ENCODE measurements around the gene NRXN3. TPM values are rescaled to one million over a fixed set of nuclear protein-coding genes. Genes with fewer than 3 reads are reported as not detected.

The NRXN3 gene
- total RNA-seq, 1 donor from 2014 or later = 4.8 TPM

- DNase-seq (ENCODE audit: extremely low read depth, low read depth, low spot score) = no peak
Measured at GRCh38 chr14:78172428-78172827, 2.3 kb downstream of the NRXN3 start.

- DNase-seq (ENCODE audit: extremely low read depth, low read depth, low spot score) = no peak
Measured at GRCh38 chr14:78173346-78174035, 3.3 kb downstream of the NRXN3 start.

GRCh38 chr14:78175412-78175811 is 5.2 kb downstream of the NRXN3 start:
- no peak for DNase-seq (ENCODE audit: extremely low read depth, low read depth, low spot score)

GRCh38 chr14:78178071-78178470 is 7.9 kb downstream of the NRXN3 start:
- no peak for DNase-seq (ENCODE audit: extremely low read depth, low read depth, low spot score)

- DNase-seq (ENCODE audit: extremely low read depth, low read depth, low spot score) = no peak
Measured at GRCh38 chr14:78178971-78179370, 8.8 kb downstream of the NRXN3 start.

- no peak for DNase-seq (ENCODE audit: extremely low read depth, low read depth, low spot score)
Measured at GRCh38 chr14:78181270-78181669, 11.1 kb downstream of the NRXN3 start.

- no peak for DNase-seq (ENCODE audit: extremely low read depth, low read depth, low spot score)
Measured at GRCh38 chr14:78182722-78183121, 12.5 kb downstream of the NRXN3 start.

- no peak for DNase-seq (ENCODE audit: extremely low read depth, low read depth, low spot score)
Measured at GRCh38 chr14:78184157-78184556, 14.0 kb downstream of the NRXN3 start.

GRCh38 chr14:78186277-78186676 is 16.1 kb downstream of the NRXN3 start:
- DNase-seq (ENCODE audit: extremely low read depth, low read depth, low spot score) = no peak

GRCh38 chr14:78188882-78189281 is 18.7 kb downstream of the NRXN3 start:
- no peak for DNase-seq (ENCODE audit: extremely low read depth, low read depth, low spot score)

GRCh38 chr14:78195431-78195830 is 25.3 kb downstream of the NRXN3 start:
- DNase-seq (ENCODE audit: extremely low read depth, low read depth, low spot score) = no peak

GRCh38 chr14:78196323-78196722 is 26.1 kb downstream of the NRXN3 start:
- no peak for DNase-seq (ENCODE audit: extremely low read depth, low read depth, low spot score)

GRCh38 chr14:78197051-78197450 is 26.9 kb downstream of the NRXN3 start:
- DNase-seq (ENCODE audit: extremely low read depth, low read depth, low spot score) = no peak

- no peak for DNase-seq (ENCODE audit: extremely low read depth, low read depth, low spot score)
Measured at GRCh38 chr14:78202163-78202562, 32.0 kb downstream of the NRXN3 start.

GRCh38 chr14:78202976-78203375 is 32.8 kb downstream of the NRXN3 start:
- no peak for DNase-seq (ENCODE audit: extremely low read depth, low read depth, low spot score)

- DNase-seq (ENCODE audit: extremely low read depth, low read depth, low spot score) = no peak
Measured at GRCh38 chr14:78207414-78207813, 37.2 kb downstream of the NRXN3 start.

GRCh38 chr14:78220273-78220672 is 50.1 kb downstream of the NRXN3 start:
- DNase-seq (ENCODE audit: extremely low read depth, low read depth, low spot score) = no peak

GRCh38 chr14:78222746-78223145 is 52.6 kb downstream of the NRXN3 start:
- no peak for DNase-seq (ENCODE audit: extremely low read depth, low read depth, low spot score)

GRCh38 chr14:78227248-78228077 is 57.3 kb downstream of the NRXN3 start:
- DNase-seq (ENCODE audit: extremely low read depth, low read depth, low spot score) = no peak

GRCh38 chr14:78228702-78229327 is 58.6 kb downstream of the NRXN3 start:
- DNase-seq (ENCODE audit: extremely low read depth, low read depth, low spot score) = no peak

- DNase-seq (ENCODE audit: extremely low read depth, low read depth, low spot score) = no peak
Measured at GRCh38 chr14:78232231-78233000, 62.2 kb downstream of the NRXN3 start.

Data from glomerular endothelial cell (primary cell).